Midbrain (tissue), 1 donor: Measurements from ENCODE around the gene ME1.
A peak's percentile ranks its signal among the peaks of the same experiment; 100 is the strongest.
"Not testable (repeated sequence)": the region's sequence is repeated elsewhere in the genome, so short reads cannot be mapped to it uniquely, and the experiment has no call there.

Experiments used
- DNase-seq: peaks from one replicate; lab custom pipeline; 2025; lab: John Stamatoyannopoulos, UW

The ME1 gene

DNA sequence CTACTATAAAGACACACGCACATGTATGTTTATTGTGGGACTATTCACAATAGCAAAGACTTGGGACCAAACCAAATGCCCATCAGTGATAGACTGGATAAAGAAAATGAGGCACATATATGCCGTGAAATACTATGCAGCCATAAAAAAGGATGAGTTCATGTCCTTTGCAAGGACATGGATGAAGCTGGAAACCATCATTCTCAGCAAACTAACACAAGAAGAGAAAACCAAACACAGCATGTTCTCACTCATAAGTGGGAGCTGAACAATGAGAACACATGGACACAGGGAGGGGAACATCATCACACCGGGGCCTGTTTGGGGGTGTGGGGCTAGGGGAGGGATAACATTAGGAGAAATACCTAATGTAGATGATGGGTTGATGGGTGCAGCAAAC lies 174.1 kb downstream of the ME1 start:
- not testable (repeated sequence) for DNase-seq

GRCh38 chr6:83252719-83253118 lies 178.1 kb downstream of the ME1 start:
- DNase-seq, result no peak

DNA sequence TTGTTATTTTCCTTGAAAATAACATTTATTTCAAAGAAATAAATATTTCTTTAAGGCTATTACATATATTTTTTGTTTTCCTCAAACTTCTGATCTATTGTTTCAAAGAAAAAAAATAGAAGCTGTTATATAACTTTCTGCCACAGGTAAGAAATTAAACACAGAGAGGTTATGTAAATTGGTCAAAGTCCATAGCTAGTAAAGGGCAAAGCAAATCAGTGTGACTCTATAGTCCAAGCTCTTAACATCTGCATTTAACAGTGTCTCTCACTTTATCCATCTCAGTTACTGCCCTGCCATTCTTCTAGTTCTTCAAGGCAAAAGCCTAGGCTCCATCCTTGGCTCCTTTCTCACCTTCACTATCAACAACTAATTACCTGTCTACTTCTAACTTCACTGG lies 180.6 kb downstream of the ME1 start:
- DNase-seq, result no peak

GRCh38 chr6:83247471-83247870 lies 183.4 kb downstream of the ME1 start:
- no peak for DNase-seq

DNA sequence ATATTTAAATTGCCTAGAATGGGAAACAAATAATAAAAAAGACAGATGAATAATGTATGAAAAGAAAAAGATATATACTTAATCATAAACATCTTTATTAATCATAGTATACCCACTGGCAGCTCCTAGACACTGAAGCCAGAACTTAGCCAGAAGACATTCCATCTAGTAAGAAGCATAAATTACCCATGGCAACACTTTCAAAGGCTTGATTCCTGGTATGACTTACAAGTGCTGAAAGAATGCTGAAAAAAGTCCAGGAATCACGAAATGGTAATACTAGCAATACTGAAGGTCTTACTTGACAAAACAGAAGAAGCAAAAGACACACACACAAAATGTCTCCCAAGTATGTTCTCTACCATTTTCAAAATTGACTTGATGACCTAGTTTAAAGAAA lies 199.7 kb downstream of the ME1 start:
- DNase-seq, result no peak

DNA sequence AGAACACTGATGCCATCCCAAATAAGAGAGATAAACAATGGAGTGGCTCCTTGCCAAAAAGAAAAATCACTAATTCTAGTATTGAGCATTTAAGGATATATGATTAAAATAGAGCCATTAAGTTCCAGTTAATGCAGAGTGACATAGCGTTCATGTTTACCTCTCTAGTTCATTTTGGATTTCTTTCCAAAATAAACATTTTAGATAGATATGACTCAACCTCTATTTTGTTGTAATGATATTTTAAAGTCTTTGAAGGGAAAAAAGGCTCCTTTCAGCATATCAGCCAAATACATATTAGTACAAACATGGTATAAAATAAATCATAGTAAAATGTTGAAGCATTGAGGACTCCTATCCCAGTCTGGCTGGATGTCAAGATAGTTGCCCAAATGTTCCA lies 204.3 kb downstream of the ME1 start:
- no peak for DNase-seq

GRCh38 chr6:83221889-83222479 lies 208.9 kb downstream of the ME1 start:
- DNase-seq, result peak; percentile 63

GRCh38 chr6:83221276-83221675 lies 209.6 kb downstream of the ME1 start:
- no peak for DNase-seq

GRCh38 chr6:83220121-83220520 lies 210.7 kb downstream of the ME1 start:
- DNase-seq, result no peak

GRCh38 chr6:83218646-83219045 lies 212.2 kb downstream of the ME1 start:
- no peak for DNase-seq

- DNase-seq, result no peak
Observed at GRCh38 chr6:83216806-83217205, 214.0 kb downstream of the ME1 start.

- peak; percentile 85 for DNase-seq
Observed at GRCh38 chr6:83215131-83216047, 215.5 kb downstream of the ME1 start.

DNA sequence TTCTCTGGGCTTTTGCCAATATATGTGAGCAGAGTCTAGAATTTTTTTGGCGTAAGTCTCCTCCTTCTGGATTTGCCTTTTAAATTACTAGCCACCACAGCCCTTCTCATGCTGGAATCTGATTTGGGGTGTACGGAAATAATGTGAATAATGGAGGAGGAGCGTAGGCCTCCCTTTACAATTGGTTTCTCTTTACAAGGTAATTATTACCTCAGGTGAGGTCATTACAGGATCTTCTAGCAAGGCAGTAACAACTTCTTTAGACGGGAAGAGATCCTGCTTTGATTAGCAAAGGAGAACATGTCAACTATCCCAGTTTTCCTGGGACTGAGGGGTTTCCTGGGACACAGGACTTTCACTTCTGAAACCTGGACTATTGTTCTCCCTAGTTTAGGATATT lies 228.8 kb downstream of the ME1 start:
- no peak for DNase-seq

DNA sequence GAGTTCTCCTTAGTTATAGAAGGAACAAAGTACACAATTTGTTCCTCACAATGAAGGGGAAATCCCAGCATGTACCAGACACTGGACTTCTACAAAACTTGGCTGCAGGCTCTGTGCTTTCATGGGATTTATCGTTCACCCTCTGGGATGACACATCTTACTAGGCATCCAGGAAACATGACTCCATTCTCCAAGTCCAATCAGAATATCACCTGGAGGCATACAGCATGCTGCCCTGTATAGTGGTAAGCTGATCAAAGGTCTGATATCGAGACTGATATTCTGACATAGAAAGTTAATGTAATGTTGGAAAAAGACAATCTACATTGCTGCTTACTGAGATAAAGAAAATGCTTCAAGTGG lies 231.0 kb downstream of the ME1 start:
- no peak for DNase-seq

GRCh38 chr6:83199173-83199862 lies 231.5 kb downstream of the ME1 start:
- DNase-seq, result no peak

GRCh38 chr6:83198486-83199172 lies 232.2 kb downstream of the ME1 start:
- no peak for DNase-seq

DNA sequence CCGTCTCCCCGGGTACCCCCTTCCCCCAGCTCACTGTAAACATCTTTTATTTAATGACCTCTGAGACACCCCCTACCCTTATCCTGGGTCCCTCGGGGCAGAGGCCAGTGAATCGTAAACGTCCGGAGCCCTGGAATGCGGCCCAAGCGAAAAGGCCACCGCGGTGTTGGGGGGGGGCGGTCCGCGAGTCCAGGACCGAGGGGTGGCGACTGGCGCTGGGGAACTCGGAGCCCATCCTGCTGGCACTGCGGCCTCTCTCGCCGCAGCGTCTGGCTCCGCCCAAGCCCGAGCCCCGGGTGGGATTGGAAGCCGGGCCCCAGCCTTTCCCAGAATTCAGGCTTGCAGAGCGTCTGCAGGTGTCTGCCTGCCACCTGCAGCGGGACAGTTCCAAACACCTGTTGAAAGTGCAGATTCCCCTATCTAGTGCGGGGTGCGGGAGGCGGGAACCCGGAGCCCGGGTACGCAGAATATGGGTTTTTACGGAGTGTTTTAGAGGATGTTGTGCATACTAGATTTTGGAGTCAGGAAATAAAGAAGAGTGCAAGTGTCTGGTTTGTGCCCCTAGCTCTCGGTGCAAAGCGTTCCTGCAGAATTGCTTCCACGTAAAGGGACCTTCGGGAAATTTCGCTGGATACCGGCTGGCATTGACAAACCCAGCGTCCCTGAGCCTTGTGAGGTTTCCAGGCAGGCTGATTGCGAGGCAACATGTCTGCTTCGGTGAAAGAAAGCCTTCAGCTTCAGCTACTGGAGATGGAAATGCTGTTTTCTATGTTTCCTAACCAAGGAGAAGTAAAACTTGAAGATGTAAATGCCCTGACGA lies 236.9 kb downstream of the ME1 start:
- peak; percentile 38 for DNase-seq

DNA sequence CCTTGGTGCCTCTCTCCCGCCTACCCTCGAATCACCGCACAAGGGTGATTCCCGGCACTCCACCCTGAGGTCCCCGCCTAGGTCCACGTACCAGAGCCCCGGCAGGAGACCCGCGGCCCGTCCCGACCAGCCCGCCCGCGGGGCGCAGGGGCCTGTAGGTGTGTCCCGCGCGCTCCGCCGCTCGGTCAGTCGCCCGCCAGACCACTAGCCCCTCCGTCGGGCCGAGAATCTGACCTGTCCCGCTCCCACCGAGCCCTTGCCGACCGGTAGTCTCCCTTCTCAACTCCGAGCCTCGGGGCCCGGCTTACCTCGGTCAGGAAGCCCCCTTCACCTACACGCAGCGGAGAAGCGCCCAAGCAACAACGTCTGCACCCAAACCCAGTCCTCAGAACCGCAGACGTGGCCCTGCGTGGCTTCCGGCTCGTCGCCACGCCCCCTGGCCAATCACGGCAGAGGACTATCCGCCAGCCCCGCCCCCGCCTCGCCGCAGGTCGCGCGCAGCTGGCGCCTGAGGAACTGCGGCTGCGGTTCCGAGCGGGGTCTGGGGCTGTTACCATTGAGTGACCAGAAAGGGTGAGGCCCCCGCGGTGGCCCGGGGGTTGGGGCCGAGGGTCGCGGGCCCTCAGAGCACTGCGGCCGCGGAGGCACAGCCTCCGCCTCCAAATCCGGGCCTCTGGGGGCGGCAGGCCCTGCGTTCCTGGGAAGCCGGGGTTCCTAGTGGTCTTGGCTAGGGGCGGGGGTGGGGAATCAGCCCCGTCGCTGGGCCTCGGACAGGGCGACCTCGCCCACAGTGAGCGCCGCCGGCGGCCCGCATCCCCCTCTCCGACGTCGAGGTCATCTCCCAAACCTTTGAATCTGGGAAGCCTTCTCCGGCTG lies 237.7 kb downstream of the ME1 start, which contains the start of the genes PGM3 and RWDD2A:
Gene PGM3 (minus strand): TSS at position 395 of the 876 bp plus-strand sequence. CDS start 2,253 bp downstream, outside the sequence.
Gene RWDD2A (plus strand): TSS at position 487 of the 876 bp plus-strand sequence. CDS start 1,095 bp downstream, outside the sequence.
- DNase-seq, result peak; percentile 93

- DNase-seq, result no peak
Observed at GRCh38 chr6:83192456-83192855, 238.4 kb downstream of the ME1 start.

- DNase-seq, result not testable (repeated sequence)
Observed at GRCh38 chr6:83191974-83192373, 238.9 kb downstream of the ME1 start.
